NCI-H510A treated with DMSO at 0.1 percent for 48 hours (cell line): ENCODE data around the gene ARHGEF17.
A peak's percentile ranks its signal among the peaks of the same experiment; 100 is the strongest.

Source experiments
- DNase-seq: peaks from one replicate; lab custom pipeline; 2025; lab: John Stamatoyannopoulos, UW

The ARHGEF17 gene

DNA sequence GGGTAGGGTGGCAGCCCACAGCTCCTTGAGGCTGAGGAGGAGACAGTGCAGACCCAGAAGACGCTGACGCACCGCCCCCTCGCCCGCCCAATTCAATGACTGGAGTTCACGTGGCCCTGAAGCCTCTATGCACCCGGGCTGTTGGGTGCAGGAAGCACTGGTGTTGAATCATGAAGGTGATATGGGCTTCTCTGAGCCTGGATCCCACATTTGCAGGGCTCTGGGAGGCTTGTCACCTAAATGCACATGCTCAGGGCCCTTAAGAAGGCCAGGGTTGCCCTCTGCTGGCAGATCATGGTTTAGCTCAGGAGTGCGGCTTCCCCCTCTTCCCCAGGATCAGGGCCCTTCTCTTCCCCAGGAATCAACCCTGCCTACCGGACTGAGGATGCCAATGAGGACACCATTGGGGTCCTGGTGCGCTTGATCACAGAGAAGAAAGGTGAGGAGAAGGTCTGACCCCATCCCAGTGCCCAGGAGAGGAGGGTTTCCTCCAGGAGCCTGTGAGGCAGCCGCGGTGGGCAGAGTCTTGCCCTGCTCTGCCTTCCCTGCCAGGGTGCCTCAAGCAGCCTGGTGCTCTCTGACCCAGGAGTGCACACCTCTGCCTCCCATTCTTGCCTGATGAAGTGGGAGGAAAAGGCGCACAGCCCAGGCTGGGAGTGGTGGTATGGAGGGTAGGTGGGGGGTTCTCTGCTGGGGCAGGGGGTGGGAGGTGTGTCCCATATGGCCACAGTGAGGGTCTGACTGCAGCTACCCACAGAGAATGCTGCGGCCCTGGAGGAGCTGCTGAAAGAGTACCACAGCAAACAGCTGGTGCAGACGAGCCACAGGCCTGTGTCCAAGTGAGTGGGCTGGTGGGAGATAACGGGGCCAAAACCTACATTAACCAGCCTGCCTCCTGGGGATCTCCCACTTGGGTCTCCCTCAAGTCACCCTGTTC lies 85.7 kb downstream of the ARHGEF17 start:
- DNase-seq: peak; percentile 53

DNA sequence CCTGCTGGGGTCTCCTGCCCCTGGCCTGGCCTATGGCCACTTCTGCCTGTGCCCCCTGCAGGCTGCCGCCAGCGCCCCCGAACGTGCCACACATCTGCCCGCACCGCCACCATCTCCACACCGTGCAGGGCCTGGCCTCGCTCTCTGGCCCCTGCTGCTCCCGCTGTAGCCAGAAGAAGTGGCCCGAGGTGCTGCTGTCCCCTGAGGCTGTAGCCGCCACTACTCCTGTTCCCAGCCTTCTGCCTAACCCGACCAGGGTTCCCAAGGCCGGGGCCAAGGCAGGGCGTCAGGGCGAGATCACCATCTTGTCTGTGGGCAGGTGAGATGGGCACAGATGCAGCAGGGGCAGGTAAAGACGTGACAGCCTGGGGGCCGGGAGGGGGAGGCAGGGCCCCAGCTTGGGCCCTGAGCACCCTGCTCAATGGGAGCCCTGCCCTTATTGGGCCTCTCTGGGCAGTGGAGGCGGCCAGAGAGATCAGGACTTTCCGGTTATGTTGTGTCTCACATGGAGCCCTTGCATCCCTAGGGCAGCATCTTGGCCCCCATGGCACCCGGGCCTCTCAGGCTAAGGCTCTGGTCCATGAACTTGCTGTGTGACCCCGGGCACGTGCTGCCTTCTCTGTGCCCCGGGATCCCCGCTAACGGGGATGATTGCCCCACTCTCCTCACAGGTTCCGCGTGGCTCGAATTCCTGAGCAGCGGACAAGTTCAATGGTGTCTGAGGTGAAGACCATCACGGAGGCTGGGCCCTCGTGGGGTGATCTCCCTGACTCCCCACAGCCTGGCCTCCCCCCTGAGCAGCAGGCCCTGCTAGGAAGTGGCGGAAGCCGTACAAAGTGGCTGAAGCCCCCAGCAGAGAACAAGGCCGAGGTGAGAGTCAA lies 86.6 kb downstream of the ARHGEF17 start:
- DNase-seq: no peak

DNA sequence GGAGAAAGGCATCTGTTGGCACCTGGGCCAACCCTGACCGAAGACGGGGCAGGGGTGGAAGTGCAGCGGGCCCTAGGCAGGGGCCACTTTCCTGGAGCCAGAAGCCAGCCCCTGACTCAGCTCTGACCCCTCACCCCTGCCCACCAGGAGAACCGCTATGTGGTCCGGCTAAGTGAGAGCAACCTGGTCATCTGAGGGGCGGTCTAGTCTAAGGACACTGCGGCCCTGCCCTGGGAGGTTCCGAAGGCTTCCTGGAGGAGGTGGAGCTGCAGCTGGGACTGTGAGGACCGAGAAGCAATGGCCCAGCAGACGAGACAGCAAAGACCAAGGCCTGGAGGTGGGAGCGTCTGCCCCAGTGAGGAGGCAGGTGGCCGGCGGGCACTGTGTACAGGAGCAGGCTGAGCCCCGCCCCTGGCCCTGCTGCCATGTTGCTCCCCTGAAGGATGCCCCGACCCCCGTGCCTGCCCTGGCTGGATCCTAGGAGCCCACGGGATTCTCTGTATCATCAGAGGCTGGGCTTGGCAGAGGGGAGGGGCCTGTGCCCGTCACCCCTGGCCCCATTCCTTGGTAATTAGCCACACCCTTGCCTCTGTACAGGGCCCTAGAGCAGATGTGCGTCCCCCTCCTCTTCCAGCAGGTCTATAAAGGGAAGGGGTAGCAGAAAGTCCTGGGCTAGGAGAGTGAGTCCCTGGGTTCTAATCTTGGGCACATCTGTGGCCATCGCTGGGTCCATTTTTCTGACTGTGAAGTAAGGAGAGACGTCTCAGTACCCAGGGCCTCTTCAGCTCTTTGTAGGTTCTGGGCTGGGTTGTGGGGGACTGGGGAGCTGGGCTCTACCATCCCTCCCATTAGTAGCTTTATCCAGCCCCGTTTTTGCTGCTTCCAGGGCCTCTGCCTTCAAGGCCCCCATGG lies 87.5 kb downstream of the ARHGEF17 start:
- DNase-seq: no peak

DNA sequence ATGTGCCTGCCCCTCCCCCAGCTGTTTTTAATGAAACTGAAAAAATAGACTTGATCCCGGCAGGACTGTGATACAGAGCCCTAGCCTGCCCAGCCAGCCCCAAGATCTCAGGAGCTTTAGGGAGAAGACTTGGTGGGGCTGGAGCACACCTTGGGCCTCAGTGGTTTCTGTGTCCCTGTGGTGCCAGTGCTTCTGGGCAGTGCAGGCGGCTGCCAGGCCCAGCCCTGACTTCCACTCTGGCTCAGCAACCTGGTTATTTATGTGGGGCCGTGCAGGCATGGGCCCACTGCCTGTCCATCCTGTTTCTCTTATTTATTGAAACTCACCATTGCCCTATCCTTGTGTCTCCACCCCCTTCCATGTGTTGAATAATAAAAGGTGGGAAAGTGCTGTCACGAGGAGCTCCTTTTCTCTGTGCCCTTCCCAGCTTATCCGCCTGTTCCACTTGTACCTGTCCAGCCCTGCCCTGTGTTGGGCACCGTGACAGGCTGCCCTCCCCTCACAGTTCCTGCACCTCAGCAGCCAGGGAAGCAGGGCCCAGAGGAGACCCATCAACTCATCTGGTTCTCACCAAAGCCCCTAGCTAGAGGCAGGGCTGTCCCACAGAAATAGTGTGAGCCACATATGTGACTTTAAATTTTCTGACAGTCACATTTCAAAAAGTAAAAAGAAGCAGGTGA lies 88.3 kb downstream of the ARHGEF17 start:
- DNase-seq: no peak

DNA sequence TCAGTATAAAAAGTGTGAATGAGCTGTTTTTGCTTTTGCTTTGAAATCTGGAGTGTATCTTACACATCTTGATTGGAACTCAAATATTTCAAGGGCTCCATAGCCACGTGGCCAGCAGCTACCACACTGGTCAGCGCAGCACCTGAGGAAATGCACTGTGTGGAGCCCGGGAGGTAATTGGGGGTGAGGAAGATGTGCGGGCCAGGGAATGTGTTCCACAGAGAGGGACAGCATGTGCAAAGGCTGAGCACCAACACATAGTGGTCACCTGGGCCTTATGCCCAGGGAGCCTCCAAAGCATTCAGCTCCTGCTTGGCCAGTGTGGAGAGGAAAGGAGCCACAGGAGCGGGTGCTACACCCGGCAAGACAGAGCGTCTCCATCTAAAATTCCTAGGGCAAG lies 88.9 kb downstream of the ARHGEF17 start:
- no peak for DNase-seq

DNA sequence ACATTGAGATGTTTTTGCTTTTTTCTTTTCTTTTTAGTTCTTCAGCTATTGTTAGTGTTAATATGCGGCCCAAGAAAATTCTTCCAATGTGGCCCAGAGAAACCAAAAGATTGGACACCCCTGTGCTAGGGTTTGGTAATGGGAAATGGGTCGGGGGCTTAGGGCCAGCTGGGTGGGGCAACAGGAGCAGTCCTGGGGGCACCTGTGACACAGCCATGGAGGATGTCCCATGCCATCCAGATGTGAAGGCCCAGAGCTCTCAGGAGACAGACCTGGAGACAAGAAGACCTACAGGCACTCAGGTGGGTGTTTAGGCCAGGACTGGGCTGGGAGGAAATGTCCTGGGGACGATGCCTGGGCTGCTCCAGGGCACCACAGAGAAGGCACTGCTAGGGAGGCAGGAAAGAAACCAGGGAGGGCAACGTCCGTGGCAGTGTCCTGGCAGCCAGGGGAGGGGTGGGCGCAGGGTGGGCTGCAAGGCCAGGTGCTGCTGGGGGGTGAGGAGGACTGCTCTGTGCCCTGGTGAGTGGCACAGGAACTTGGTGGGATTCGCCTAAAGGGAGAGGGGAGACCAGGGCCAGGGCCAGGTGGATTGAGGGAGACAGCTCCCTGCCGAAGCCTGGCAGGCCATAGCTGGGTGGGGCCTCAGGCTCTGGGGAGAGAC lies 89.5 kb downstream of the ARHGEF17 start:
- DNase-seq: no peak

DNA sequence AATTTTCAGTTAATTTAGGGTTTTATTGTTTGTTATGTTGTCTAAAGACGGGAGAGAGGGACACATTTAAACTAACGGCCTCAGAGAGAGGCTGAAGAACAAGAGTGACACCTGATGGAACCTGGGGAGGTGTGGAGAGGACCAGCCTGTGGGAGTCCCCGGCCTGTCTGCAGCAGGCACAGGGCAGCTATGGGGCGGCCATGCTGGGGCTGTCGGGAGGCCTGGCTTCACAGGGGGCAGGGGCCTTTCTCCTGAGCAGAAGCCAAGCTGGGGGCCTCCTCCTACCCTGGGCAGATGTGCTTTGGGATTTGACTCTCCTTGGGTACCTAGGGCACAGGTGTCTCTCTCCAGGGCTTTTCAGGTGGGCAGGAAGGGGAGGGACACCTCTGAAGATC lies 90.1 kb downstream of the ARHGEF17 start:
- no peak for DNase-seq

DNA sequence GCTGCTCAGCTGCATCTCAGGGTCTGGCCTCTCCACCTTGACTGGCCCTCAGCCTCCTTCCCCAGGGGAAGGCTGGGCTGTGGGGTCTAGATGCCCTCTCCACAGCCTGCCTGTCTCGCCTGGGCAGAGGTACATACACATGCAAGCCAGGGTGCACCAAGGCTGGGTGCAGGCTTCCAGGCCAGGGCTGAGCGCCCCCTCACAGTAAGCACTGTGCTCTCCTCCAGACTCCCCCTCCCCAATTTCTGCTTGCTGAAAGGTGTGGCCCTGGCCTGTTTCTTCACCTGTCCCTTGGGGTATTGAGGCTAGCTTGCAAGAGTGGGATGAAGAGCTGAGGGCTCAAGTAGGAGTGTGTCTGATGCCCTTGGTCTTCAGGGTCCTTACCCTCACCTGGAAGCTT lies 90.6 kb downstream of the ARHGEF17 start:
- DNase-seq: no peak

DNA sequence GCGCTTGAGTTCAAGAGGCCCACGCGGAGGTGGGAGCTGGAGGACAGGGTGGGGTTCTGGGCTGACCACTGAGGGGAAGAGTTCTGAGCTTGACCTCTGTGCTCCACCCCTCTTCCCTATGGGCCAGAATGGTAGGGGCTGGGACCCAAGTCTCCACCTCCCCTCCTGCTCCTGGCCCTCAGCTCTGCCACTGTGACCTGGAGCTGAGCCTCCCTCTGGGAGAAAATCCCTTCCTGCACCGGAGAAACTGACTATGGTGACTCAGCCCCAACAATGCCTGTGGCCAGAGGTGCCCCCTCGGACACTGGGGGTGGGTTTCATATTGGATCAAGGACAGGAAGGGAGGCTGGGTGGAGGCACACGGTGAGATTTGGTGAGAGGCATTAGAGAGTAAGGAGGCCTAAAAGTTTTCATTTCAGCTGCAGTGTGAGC lies 91.1 kb downstream of the ARHGEF17 start:
- DNase-seq: no peak

DNA sequence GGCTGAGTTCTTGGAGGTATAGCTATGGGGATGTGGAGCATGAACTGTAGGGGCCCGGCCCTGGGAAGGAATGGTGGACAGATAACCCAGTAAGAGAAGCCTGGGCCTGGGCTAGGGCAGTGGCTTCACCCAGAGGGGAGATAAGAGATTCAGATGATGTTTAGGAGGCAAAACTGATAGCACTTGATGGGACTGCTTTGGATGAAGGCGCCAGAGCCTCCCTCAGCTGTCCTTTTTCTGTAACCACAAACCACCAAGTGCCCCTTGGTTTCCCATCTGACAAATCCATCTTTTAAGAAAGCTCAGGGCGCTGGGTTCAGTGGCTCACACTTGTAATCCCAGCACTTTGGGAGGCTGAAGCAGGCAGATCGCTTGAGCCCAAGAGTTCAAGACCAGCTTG lies 91.6 kb downstream of the ARHGEF17 start:
- DNase-seq: no peak

DNA sequence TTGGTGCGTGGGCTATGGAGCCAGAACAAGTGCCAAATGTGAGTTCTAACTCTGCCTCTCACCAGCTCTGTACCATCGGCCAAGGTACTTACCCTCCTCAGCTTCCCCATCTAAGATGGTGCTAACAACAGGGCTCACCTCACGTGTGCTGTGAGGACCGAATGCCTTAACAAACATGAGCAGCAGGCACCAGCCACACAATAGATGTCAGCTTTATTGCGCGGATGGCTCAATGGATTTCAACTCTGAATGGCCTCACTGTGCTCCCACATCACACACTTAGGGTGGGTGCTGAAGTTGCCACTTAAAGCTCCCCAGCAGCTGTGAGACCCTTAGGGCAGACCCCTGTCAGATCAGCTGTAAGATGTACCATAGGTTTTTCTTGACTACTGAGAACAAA lies 92.2 kb downstream of the ARHGEF17 start:
- DNase-seq: no peak

DNA sequence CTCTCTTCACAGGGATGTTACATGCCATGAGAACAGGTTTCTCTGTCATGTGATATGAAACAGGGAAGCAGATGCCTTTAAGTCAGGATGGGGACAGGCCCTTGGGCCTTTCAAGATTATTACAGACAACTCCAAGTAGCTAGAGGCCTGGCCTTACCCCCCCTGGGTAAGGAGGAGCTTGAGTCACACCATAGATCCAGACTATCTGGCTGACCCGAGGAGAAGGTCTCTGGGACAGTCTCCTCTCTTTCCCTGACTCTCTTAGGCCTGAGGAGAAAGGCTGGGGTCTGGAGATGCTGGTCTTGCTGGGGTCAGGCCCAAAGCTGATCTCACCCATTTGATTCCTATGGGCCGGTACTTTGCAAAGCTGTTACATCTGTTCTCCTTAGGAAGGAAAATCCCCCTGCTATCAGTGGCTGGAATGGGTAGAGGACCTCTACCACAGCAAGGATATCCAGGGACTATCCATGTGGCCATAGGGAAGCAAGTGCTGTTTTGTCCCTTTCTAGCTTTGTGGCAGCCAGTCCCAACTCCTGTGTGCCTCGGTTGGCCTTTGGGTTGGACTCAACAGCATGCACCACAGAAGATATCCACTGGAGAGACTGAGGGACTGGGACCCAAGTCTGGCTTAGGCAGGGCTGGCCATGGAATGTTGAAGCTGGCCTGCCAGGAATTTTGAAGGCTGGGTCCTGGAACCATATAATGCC lies 93.3 kb downstream of the ARHGEF17 start:
- DNase-seq: no peak

DNA sequence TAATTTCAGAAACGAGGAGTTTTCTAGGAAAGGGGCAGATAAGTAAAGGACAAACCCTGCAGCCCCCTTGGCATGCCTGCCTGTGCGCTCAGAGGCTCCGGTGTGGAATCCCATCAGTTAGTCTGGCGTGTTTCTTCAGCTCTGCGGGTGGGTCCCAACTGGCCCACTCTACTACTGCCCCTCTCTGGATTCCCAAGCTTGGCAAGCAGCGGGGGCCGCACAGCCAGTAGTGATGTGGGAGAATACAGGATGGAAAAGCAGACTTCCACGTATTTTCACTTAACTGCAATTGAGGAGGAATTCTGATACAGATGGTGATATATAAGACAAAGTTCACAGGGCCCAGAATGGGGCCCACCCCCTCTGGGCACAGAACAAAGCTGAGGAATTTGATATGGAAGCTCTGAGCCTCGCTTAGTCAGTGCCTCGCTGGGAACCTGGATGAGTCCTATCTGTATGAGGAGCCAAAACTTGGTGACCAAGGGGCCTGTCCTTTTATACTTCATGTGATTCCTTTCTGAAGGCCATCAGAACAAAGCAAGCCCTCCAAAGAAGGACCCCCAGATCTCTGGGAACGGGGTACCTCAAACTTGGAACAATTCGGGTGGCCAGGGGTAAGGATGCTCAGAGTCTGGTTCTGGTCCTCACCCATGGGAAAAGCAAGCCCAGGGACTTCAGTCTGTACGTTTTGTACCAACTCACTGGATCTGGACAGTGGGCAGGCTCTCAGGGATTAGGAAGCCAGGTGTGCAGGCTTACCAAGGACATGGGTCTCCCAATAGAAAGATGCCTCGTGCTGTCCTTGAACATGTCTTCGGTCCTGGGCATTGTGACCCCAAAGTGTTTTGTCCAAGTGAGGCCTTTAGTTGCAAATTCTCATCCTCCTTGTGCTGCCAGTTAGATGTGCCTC lies 94.1 kb downstream of the ARHGEF17 start:
- DNase-seq: no peak

DNA sequence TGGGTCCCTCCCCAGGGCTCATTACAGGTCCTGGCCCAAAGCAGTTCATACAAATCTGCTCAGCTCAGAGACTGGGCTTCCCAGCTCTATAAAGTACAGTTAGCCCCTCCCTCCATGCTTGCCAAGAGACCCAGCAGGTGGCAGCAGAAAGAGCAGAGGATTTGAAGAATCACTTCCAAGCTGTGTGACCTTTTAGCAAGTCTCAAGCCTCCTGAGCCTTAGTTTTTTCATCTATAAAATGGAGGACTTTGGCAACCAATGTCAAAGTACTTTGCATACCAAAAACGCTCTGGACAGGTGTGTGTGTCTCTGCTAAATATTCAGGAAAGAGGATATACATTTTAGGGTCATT lies 94.7 kb downstream of the ARHGEF17 start:
- DNase-seq: peak; percentile 32

DNA sequence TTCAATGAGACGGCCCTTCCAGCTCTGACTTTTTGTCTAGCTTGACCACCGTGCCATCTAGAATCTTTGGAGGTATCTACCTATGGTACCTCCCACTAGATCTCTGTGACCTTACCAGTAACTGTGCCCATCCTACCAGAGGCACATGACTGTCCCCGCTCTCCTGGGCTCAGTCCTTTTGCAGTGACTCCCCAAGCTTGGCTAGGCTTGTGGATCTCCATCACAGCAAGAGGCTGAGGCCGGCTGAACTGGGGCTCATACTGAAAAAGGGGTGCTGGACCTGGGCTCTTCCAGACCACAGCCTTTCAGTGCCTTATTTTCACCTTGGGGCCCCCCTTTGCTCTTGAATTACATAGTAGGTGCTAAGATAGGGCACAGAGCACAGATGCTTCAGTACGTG lies 95.5 kb downstream of the ARHGEF17 start:
- no peak for DNase-seq

DNA sequence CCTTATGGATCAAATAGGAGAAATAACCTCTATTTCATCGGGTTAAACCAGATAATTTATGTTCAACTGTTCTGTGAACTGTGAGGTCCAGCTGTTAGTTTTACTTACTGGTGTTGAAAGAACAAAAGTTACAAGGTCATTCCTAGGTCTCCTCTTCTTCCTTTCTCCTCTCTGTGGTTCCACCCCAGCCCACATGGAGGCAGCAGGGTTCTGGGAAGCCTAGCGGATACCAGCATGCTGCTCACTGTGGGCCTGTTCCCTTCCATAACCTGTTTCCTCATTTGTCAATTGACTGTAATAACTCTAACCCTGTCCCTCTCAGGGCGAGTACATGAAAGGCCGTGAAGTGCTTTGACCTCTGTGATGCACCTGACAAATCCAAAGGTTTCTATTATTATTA lies 96.0 kb downstream of the ARHGEF17 start:
- DNase-seq: peak; percentile 19

DNA sequence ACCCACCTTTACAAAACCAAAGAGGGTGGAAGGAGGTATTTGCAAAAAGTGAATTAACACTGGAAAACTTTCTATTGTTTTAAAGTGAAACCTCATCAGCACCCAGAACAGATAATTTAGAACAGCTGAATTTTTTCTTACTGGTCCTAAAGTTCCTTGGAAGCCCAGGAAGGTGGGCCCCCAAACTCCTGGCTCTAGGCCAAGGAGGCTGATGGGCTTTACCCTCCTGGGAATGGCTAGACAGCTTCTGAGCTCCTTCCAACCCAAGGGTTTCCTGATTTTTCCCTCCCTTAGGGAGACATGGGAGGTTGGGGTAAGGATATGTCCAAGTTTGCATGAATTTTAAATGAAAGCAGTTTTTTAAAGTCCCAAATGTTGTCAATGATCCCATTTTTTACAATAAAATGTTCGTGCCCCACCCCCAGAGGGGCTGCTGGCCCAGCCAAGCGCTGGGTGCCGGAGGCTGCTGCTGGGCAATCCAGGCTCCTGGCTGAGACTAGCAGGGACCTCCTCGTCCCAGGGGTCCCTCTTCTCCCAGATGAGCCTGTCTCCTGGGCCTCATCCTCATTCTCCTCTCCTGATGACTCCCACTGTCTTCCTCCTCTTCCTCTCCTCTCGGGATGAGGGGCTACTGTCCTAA lies 96.5 kb downstream of the ARHGEF17 start:
- DNase-seq: no peak

DNA sequence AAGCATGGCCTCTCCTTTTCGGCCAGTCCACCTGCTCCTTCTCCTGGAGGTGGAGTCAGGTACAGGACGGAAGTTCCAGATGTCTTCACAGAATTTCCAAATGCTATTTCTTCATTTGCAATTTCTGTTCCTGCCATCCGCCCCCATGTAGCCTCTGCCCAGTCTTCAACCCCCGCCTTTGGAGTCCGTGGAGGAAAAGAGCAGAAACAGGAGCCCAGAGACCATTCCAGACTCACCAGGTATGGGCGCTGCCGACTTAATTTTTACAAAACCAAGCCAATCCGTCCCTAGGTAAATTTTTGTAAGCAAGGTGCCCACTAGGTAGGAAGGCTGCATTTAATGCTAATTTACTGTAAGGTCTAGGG lies 97.1 kb downstream of the ARHGEF17 start:
- no peak for DNase-seq

DNA sequence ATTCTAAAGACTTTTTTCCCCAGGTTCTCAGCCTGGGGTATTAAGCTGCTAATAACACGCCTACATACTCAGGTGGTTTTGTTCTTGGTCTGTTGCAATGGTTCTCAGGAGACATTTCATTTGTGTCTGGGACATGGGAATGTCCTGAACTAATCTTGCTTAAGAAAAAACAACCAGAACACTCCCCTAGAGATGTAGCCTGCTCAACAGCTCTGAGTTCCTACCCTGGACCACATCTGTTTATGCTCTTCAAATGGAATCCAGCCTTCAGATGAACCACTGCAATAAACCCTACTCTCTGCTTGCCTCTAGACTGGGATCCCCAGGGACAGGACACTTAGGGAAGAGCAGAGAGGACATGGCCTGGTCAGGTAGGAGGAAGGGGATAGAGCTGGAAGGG lies 98.1 kb downstream of the ARHGEF17 start:
- no peak for DNase-seq
